ENCODE measurements around the gene TBL1X.

DNA sequence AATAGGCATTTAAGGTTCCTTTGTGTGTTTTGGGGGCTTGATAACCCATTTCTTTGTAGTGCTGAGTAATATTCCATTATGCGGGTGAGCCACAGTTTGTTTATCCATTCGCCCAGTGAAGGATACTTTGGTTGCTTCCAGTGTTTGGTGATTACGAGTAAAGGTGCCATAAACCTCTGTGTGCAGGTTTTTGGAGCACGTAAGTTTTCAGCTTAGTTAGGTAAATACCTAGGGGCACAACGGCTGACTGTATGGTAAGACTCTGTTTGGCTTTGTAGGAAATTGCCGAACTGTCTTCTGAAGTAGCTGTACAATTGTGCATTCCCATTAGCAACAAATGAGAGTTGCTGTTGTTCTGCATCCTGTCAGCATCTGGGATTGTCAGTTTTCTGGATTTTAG is 3.8 kb upstream of the TBL1X start:
- TF ChIP-seq, protein P1, sequence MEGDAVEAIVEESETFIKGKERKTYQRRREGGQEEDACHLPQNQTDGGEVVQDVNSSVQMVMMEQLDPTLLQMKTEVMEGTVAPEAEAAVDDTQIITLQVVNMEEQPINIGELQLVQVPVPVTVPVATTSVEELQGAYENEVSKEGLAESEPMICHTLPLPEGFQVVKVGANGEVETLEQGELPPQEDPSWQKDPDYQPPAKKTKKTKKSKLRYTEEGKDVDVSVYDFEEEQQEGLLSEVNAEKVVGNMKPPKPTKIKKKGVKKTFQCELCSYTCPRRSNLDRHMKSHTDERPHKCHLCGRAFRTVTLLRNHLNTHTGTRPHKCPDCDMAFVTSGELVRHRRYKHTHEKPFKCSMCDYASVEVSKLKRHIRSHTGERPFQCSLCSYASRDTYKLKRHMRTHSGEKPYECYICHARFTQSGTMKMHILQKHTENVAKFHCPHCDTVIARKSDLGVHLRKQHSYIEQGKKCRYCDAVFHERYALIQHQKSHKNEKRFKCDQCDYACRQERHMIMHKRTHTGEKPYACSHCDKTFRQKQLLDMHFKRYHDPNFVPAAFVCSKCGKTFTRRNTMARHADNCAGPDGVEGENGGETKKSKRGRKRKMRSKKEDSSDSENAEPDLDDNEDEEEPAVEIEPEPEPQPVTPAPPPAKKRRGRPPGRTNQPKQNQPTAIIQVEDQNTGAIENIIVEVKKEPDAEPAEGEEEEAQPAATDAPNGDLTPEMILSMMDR (IDR thresholded peaks at IDR 0.05; ENCODE audit: insufficient read depth, low read depth, low read length) = no peak
- no peak for TF ChIP-seq EZH2 (IDR thresholded peaks at IDR 0.05; ENCODE audit: insufficient read depth, low read length)

Data from astrocyte (in vitro differentiated cells and primary cell).